ENCODE measurements around the gene RGS14.
"Not testable (repeated sequence)": the region's sequence is repeated elsewhere in the genome, so short reads cannot be mapped to it uniquely, and the experiment has no call there.

RGS14 gene

DNA sequence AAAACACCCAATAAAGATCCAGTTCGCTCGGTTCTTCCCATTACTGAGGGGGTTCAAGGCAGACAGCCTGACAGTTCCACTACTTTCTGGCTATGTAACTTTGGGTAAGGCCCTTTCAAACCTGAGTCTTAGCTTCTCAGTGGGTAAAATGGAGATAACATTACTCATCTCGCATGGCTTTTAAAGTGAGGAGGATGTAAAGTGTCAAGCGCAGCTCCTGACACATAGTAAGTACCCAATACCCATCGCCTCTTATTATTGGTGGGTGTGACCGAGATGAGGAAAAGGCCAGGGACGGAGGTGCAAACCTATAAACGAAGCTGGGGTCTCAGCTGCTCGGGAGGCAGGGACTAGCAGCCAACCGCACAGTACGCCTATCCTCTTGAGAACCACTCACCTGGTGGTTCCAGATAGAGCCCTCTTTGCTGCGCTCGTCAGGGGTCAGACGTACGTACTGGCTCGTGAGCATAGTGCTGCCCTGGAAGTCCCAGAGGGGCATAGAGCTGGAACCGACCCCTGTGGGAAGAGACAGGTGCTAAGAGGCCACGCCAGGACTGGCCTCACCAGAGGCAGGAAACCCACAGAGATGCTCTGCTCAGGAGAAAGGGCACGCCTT, 6.8 kb upstream of the RGS14 start:
- DNase-seq, result no peak

DNA sequence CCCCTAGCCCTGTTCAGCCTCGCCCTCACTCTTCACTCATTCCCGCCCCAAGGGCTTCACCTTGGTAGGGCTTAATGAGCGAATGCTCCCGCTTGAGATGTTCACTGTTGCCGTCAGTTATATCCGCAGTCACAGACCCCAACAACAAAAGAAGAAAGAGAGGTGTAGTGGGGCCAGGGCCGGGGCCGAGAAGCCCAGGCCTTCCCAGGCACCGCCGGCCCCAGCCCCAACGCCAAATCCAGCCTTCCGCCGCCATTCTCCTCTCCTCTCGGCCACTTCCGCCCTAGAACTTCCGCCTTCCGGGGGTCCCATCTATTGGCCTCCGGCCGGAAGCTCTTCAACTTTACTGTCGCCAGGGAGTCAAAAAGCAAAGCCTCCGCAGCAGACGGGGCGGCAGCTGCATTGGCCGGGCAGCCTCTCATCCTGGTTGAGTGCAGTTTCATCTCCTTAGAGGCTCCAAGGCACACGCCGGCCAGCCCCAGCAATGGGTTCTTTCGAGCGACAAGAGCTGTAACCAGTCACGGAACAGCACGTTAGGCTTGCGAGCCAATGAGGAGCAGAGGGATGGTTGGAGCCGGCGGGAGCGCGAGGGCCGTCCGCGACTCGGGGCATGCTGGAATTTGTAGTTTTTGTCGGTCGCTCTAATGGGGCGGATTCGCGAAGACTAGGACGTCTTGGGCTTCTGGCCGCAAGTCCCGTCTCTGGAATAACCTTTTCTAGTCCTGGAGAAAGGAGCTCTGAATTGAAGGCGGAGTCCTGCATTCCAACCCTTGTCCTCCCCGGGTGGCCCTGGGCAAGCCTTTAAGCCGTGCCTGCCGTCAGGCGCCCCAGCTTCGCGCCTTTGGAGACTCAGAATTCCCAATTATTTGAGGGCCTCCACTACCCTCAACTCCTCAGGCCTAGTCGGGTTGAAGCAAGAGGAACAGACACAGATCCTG, 6.1 kb upstream of the RGS14 start, which contains the start of gene LMAN2:
Gene LMAN2, minus strand, starts transcription at position 277 of the 938 bp plus-strand sequence. Its CDS starts 21 bp downstream, at position 256.
- DNase-seq, result peak; percentile 88

GRCh38 chr5:177353093-177353492, 4.6 kb upstream of the RGS14 start:
- DNase-seq, result no peak

GRCh38 chr5:177354256-177354655, 3.5 kb upstream of the RGS14 start:
- DNase-seq, result no peak

DNA sequence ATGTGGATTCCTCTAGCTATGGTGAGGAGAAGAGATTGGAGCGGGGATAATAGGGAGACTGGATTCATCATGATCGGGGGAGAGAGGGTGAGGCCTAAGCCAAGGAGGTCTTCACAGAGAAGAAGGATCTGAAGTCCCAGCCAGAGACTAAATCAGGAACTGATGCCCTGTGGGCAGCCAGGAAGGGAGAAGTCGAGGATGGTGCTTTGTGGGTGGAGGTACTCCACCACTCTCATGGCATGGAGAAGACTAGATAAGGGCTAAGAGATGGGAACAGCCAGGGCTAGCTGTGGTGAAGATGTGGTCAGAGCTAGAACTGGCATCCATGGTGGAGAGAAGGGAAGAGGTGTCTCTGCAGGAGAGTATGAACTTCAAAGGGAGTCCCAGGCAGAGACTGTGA, 3.0 kb upstream of the RGS14 start:
- DNase-seq, result no peak

DNA sequence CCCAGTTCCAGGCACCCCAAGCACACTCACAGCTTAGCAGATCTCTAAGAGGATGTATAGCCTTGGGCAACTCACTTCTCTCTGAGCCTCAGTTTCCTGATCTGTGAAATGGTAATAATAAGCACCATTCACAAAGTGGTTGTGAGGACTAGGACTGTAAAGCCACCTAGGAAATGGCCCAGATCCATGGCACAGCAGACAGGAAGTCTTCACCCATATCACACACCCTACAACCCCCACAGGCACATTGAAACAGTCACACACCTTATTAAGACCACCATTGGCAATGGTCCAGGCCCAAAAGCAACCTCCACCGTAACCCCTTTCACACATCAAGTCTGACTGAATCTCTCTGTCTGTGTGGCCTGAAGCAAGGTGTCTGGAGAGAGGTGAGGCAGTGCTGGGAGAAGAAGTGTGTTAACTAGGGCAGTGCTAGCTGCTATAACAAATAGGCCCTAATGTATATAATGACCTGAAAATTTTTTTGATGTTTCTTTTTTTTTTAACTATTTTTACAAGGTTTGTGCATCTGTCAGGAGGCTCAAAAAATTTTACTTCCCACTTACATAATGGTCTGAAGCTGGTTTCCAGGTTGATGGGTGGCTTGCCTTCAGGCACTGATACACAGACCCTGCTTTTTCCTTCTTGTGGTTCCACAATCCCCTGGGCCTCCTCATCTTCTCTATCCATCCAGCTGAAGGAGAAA, 2.4 kb upstream of the RGS14 start:
- no peak for DNase-seq

- DNase-seq, result no peak
Observed at GRCh38 chr5:177355868-177356168, 1.9 kb upstream of the RGS14 start.

DNA sequence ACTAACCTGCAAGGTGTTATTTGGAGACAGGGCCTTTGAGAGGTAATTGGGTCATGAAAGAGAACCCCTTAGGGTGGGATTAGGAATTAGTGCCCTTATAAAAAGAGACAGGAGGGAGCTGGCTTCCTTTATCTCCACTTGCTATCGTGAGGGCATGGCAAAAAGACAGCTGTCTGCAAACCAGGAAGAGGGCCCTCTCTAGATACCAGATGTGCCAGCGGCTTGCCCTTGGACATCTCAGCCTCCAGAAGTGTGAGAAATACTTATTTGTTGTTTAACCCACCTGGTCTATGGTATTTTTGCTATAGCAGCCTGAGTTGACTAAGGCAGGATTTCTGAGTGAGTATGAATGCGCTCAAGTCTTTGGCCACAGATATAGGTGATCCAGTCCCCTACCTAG, 978 bp upstream of the RGS14 start:
- no peak for DNase-seq

- DNase-seq, result no peak
Observed at GRCh38 chr5:177357146-177357458, 622 bp upstream of the RGS14 start.

GRCh38 chr5:177358370-177358819, 671 bp downstream of the RGS14 start:
- no peak for DNase-seq

GRCh38 chr5:177359451-177359851, 1.7 kb downstream of the RGS14 start:
- no peak for DNase-seq

DNA sequence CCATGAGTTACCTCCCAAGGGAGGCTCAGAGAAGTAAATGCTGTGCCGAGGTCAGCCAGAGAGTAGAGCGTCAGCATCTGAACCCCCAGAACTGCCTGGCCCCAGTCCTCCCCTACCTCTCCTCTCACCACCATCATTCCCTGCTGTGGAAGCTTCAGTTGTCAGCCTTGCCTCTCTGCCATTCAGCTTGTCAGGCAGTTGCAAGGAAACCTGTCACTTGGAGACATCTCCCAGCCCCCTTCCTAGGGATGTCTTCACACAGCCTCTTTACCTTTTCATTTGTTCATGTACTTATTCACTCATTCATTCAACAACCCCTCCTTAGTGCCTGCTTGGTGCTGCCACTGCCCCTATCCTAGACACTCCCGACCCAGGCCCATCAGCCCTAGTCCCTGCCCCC, 2.1 kb downstream of the RGS14 start:
- DNase-seq, result no peak

DNA sequence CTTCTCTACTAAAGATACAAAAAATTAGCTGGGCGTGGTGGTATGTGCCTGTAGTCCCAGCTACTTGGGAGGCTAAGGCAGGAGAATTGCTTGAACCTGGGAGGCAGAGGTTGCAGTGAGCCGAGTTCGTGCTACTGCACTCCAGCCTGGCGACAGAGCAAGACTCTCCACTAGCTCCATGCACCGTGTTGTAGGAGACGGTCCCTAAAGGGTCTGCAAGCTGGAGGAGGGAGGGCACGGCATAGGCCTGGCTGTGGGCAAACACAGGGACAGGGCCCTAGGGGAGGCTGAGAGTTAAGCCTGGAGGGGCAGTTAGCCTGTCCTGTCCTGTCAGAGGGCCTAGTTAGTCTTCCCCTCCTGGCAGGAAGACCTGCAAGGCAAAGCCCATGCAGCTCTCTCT, 3.0 kb downstream of the RGS14 start:
- DNase-seq, result not testable (repeated sequence)

DNA sequence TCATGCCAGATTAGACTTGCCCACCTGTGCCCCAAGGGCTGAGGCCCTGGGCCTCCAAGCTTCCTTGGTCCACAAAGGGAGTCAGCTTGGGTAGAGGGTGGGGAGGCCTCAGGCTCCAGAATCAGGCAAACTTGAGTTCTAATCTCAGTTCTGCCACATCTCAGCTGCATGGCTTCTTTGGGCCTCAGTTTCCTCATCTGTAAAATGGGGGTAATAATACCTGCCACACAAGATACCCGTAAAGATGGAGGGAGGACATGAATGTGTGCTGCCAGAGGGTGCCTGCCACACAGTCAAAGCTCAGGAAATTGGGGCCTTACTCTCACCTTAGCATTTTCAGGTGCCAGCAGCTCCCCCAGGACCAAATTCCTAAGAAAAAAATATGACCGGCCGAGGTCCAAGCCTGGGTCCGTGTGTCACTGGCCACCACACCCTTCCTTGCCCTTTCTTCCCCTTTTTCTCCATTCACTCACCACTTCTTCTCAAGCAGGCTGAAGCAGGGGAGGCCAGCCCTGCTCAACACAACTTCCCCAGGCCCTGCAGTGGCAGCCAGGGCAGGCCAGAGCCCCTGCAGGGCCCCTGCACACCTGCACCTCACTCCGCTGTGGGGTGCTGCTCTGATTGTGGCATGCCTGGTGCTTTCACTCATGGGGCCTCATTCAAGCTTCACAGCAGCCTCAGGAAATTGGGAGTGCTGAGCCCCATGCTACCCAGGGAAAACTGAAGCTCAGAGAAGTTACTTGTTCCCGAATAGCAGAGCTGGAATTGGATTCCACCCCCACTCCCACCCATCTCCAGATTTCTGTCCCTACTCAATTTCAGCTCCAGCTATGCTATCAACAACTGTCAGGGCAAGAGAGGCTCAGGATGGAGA, 3.9 kb downstream of the RGS14 start:
- no peak for DNase-seq

- no peak for DNase-seq
Observed at GRCh38 chr5:177362292-177362609, 4.5 kb downstream of the RGS14 start.

- peak; percentile 53 for DNase-seq
Observed at GRCh38 chr5:177362610-177363507, 5.1 kb downstream of the RGS14 start.

GRCh38 chr5:177363565-177363964, 5.8 kb downstream of the RGS14 start:
- no peak for DNase-seq

- DNase-seq, result no peak
Observed at GRCh38 chr5:177364159-177364962, 6.6 kb downstream of the RGS14 start.

DNA sequence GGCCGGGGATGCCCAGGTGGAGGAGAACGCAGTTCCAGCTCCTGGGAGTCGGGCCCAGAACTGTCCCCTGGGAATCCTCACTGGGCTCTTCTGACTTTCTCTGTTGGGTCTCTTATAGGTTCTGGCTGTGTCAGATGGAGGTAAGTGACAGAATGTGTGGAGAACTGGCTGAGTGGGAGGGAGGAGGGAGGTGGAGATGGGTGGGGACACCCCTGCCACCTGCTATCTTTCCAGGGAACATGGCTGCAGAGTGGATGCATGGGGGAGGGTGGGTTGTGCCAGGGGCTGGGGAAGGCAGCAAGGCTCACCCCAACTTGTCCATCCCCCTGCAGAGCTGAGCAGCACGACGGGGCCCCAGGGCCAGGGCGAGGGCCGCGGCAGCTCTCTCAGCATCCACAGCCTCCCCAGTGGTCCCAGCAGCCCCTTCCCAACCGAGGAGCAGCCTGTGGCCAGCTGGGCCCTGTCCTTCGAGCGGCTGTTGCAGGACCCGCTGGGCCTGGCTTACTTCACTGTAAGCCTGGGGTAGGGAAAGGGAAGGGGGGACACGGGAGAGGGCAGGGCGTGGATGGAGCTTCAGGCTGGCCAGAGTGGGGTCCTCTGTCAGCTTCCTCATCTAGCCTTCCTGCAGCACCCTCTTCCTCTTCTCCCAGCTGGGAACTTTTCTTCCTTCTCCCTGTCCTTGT, 8.3 kb downstream of the RGS14 start:
- DNase-seq, result no peak

GRCh38 chr5:177366528-177367322, 9.0 kb downstream of the RGS14 start:
- no peak for DNase-seq
